CMK (cell line): ENCODE measurements around the gene MKNK2.

Experiments
- DNase-seq: peaks from one replicate; pipeline ENCODE4 v3.0.0-alpha.2; 2010; ENCODE audit warnings: low read depth

Gene MKNK2

GRCh38 chr19:2027361-2027760, 23.7 kb downstream of the MKNK2 start:
- no peak for DNase-seq

GRCh38 chr19:2026770-2027169, 24.3 kb downstream of the MKNK2 start:
- DNase-seq, result no peak

- DNase-seq, result no peak
Measured at GRCh38 chr19:2022289-2022688, 28.8 kb downstream of the MKNK2 start.

GRCh38 chr19:2021453-2022140, 29.4 kb downstream of the MKNK2 start:
- no peak for DNase-seq

GRCh38 chr19:2018752-2019151, 32.3 kb downstream of the MKNK2 start:
- DNase-seq, result no peak

- peak; percentile 74 for DNase-seq
Measured at GRCh38 chr19:2016041-2016807, 34.8 kb downstream of the MKNK2 start.

- DNase-seq, result peak; percentile 77
Measured at GRCh38 chr19:2015608-2015950, 35.5 kb downstream of the MKNK2 start, which contains the start of gene BTBD2. BTBD2 (minus strand) TSS chr19:2015714; CDS start chr19:2015703, 11 bp downstream.

GRCh38 chr19:2014731-2015607, 36.1 kb downstream of the MKNK2 start:
- DNase-seq, result no peak

GRCh38 chr19:2014131-2014571, 36.9 kb downstream of the MKNK2 start:
- no peak for DNase-seq

GRCh38 chr19:2013683-2013961, 37.4 kb downstream of the MKNK2 start:
- no peak for DNase-seq

GRCh38 chr19:2012941-2013682, 37.9 kb downstream of the MKNK2 start:
- no peak for DNase-seq

GRCh38 chr19:2011169-2011568, 39.9 kb downstream of the MKNK2 start:
- no peak for DNase-seq

- DNase-seq, result no peak
Measured at GRCh38 chr19:2010135-2010668, 40.8 kb downstream of the MKNK2 start.

- no peak for DNase-seq
Measured at GRCh38 chr19:2003874-2004273, 47.2 kb downstream of the MKNK2 start.

GRCh38 chr19:1999856-2000515, 51.1 kb downstream of the MKNK2 start:
- no peak for DNase-seq

GRCh38 chr19:1998712-1999708, 52.0 kb downstream of the MKNK2 start:
- DNase-seq, result no peak

GRCh38 chr19:1997353-1998233, 53.5 kb downstream of the MKNK2 start:
- no peak for DNase-seq

- DNase-seq, result no peak
Measured at GRCh38 chr19:1992759-1993260, 58.2 kb downstream of the MKNK2 start.
